GM12801 (cell line): ENCODE measurements around the gene TAAR1.

Experiments
- TF ChIP-seq, protein P1 (sequence below): IDR thresholded peaks from one replicate; pipeline ENCODE4 v1.5.1; 2011; ENCODE audit warnings: control low read depth; ENCODE audit not compliant: insufficient read length; ENCODE audit errors: extremely low read depth

TAAR1 gene

DNA sequence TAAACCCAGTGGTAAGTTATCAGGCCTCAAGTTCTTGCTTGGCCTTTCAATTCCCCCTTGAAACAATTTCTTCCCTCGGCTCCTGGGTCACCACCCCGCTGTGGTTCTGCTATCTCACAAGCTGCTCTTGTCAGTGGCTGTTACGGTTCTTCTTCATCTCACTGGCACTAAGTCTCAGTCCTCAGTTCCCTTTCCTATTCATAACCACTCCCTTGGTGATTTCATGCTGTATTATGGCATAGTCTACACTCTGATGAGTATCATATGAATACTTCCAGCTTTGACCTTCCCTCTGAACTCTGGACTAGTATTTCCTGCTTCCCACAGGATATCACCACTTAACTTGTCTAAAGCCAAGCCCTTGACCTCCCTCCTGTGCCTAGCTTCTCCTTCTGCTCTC, 7.9 kb downstream of the TAAR1 start:
- TF ChIP-seq, protein P1, sequence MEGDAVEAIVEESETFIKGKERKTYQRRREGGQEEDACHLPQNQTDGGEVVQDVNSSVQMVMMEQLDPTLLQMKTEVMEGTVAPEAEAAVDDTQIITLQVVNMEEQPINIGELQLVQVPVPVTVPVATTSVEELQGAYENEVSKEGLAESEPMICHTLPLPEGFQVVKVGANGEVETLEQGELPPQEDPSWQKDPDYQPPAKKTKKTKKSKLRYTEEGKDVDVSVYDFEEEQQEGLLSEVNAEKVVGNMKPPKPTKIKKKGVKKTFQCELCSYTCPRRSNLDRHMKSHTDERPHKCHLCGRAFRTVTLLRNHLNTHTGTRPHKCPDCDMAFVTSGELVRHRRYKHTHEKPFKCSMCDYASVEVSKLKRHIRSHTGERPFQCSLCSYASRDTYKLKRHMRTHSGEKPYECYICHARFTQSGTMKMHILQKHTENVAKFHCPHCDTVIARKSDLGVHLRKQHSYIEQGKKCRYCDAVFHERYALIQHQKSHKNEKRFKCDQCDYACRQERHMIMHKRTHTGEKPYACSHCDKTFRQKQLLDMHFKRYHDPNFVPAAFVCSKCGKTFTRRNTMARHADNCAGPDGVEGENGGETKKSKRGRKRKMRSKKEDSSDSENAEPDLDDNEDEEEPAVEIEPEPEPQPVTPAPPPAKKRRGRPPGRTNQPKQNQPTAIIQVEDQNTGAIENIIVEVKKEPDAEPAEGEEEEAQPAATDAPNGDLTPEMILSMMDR: no peak

DNA sequence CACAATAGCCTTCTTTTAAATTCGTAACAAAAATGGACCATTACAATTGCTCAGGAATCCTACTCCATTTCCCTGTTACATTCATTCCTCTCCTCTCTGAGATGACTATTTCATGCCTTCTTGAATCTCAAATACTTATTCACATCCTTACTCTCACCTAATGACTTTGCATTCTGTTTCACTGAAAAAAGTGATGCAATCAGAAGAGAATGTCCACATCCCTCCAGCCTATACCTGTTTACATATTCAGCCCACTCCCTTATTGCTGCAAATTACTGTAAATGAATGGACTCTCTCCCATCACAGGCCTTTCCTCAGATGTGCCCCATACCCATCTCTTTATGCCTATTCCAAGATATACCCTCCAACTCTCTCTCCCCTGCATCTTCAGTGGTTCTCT, 8.6 kb downstream of the TAAR1 start:
- TF ChIP-seq, protein P1: no peak

GRCh38 chr6:132648828-132649227, 10.2 kb downstream of the TAAR1 start:
- TF ChIP-seq, protein P1: no peak

- TF ChIP-seq, protein P1: no peak
Observed at GRCh38 chr6:132648356-132648755, 10.6 kb downstream of the TAAR1 start.

DNA sequence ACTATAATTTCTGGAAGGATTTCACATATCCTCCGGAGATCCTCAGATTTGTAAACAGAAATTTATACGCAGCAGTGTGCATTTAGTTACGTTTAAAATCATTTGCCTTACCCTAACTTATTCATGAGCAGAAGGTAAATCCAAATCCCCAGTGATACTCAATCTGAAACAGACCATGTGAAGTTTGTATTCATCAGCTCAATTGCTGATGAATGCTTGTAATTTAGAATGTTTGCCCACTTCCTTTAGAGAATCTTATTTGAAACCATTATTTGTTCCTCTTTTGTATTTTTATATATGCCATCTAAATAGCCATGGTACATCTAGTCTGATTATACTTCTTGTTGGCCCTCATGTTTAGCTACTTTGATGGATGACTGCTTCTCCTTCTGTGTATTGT, 15.4 kb downstream of the TAAR1 start:
- TF ChIP-seq, protein P1: no peak

GRCh38 chr6:132634796-132635195, 24.2 kb downstream of the TAAR1 start:
- TF ChIP-seq, protein P1: no peak

- TF ChIP-seq, protein P1: no peak
Observed at GRCh38 chr6:132633362-132633761, 25.6 kb downstream of the TAAR1 start.

DNA sequence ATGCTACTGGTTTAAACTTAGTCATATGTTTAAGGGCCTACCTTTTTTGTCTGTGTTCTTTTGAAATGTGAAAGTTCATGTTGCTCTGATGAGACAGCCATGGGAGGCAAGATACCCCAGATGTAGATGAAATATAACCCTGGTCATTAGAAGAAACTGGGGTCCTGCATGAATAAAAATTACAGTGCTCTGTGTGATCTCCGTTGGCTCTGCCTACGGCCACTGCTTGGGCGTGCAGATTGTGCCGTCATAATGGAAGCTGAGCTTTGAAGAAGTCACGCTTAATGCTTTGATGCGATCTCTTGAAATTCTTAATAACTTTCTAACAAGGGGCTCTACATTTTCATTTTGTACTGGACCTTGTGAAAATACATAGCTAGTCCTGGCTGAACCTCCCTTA, 34.8 kb downstream of the TAAR1 start, which contains the start of gene TAAR2:
TSS of gene TAAR2 (minus strand) at position 101 of the 400 bp plus-strand sequence. CDS start at position 101, 0 bp downstream.
- TF ChIP-seq, protein P1: no peak
